SK-N-SH treated with all-trans-retinoic acid at 6 μM for 48 hours (cell line): ENCODE results near the gene PMFBP1.

Experiments used
- ATAC-seq: fragments of 200-7000 bp; cut with Tn5 transposase; 3 replicates; pipeline ENCODE4 v1.9.1; 2020; ENCODE audit warnings: mild to moderate bottlenecking, moderate library complexity
- ARNTL ChIP-seq: fragments of 450-650 bp; formaldehyde crosslinking; IDR thresholded peaks from 2 replicates; pipeline ENCODE4 v1.5.0; 2020; ENCODE audit warnings: low read depth, mild to moderate bottlenecking, moderate library complexity, borderline replicate concordance
- BACH2 ChIP-seq: fragments of 250-450 bp; sonication (Bioruptor Pico); IDR thresholded peaks from 2 replicates; pipeline ENCODE4 v1.9.0; 2021; ENCODE audit warnings: mild to moderate bottlenecking, borderline replicate concordance
- CSDC2 ChIP-seq: fragments of 250-450 bp; sonication (Bioruptor Pico); IDR thresholded peaks from 2 replicates; pipeline ENCODE4 v1.5.0; 2020; ENCODE audit warnings: mild to moderate bottlenecking, moderate library complexity
- CSRNP3 ChIP-seq: fragments of 250-450 bp; sonication (Bioruptor Pico); IDR thresholded peaks from 2 replicates; pipeline ENCODE4 v1.5.1; 2021; ENCODE audit warnings: mild to moderate bottlenecking, moderate library complexity
- ESRRG ChIP-seq: fragments of 250-450 bp; sonication (Bioruptor Pico); IDR thresholded peaks from 2 replicates; pipeline ENCODE4 v1.6.1; 2021; ENCODE audit warnings: mild to moderate bottlenecking
- GLIS3 ChIP-seq: fragments of 250-450 bp; sonication (Bioruptor Pico); IDR thresholded peaks from 2 replicates; pipeline ENCODE4 v1.5.0; 2020; ENCODE audit warnings: mild to moderate bottlenecking, moderate library complexity
- ISL1 ChIP-seq: fragments of 250-450 bp; sonication (Bioruptor Pico); IDR thresholded peaks from 2 replicates; pipeline ENCODE4 v2.1.2; 2022; ENCODE audit warnings: mild to moderate bottlenecking, moderate library complexity
- OSR1 ChIP-seq: fragments of 250-450 bp; sonication (Bioruptor Pico); IDR thresholded peaks from 2 replicates; pipeline ENCODE4 v1.8.0; 2022; ENCODE audit warnings: moderate library complexity, mild to moderate bottlenecking, inconsistent platforms
- PATZ1 ChIP-seq: fragments of 250-450 bp; sonication (Bioruptor Pico); IDR thresholded peaks from 2 replicates; pipeline ENCODE4 v1.8.0; 2020; ENCODE audit warnings: mild to moderate bottlenecking, moderate library complexity, borderline replicate concordance
- PPARA ChIP-seq: fragments of 250-450 bp; sonication (Bioruptor Pico); IDR thresholded peaks from 2 replicates; pipeline ENCODE4 v1.5.0; 2020; ENCODE audit warnings: mild to moderate bottlenecking, borderline replicate concordance
- RARB ChIP-seq: fragments of 250-450 bp; sonication (Bioruptor Pico); IDR thresholded peaks from 2 replicates; pipeline ENCODE4 v1.8.0; 2021; ENCODE audit warnings: mild to moderate bottlenecking, moderate library complexity
- SNAI2 ChIP-seq: fragments of 250-450 bp; sonication (Bioruptor Pico); IDR thresholded peaks from 2 replicates; pipeline ENCODE4 v1.5.0; 2020; ENCODE audit warnings: mild to moderate bottlenecking, moderate library complexity
- TCF4 ChIP-seq: fragments of 250-450 bp; sonication (Bioruptor Pico); IDR thresholded peaks from 2 replicates; pipeline ENCODE4 v1.8.0; 2021; ENCODE audit warnings: mild to moderate bottlenecking, moderate library complexity, borderline replicate concordance
- TSHZ2 ChIP-seq: fragments of 250-450 bp; sonication (Bioruptor Pico); IDR thresholded peaks from 2 replicates; pipeline ENCODE4 v1.5.0; 2020; ENCODE audit warnings: mild to moderate bottlenecking, moderate library complexity
- ZC3H10 ChIP-seq: fragments of 250-450 bp; sonication (Bioruptor Pico); IDR thresholded peaks from 2 replicates; pipeline ENCODE4 v1.5.1; 2021; ENCODE audit warnings: mild to moderate bottlenecking, moderate library complexity
- ZFP3 ChIP-seq: fragments of 250-450 bp; sonication (Bioruptor Pico); IDR thresholded peaks from 2 replicates; pipeline ENCODE4 v1.5.0; 2020; ENCODE audit warnings: mild to moderate bottlenecking, moderate library complexity
- ZFP30 ChIP-seq: fragments of 450-650 bp; formaldehyde crosslinking; IDR thresholded peaks from 2 replicates; pipeline ENCODE4 v1.5.0; 2022; ENCODE audit warnings: mild to moderate bottlenecking, moderate library complexity
- ZNF565 ChIP-seq: fragments of 450-650 bp; formaldehyde crosslinking; conservative IDR thresholded peaks from 2 replicates; pipeline ENCODE4 v1.5.0; 2020; ENCODE audit warnings: low read depth, mild to moderate bottlenecking, moderate library complexity
- ZNF70 ChIP-seq: fragments of 450-650 bp; formaldehyde crosslinking; IDR thresholded peaks from 2 replicates; pipeline ENCODE4 v1.5.0; 2020; ENCODE audit warnings: mild to moderate bottlenecking, moderate library complexity
- ZNF8 ChIP-seq: fragments of 450-650 bp; formaldehyde crosslinking; IDR thresholded peaks from 2 replicates; pipeline ENCODE4 v1.5.0; 2020; ENCODE audit warnings: mild to moderate bottlenecking, moderate library complexity
- TF ChIP-seq, protein P1 (sequence below): fragments of 250-450 bp; sonication (Bioruptor Pico); IDR thresholded peaks from 2 replicates; pipeline ENCODE4 v1.5.1; 2020; ENCODE audit warnings: low read depth, mild to moderate bottlenecking, moderate library complexity
- TF ChIP-seq, protein P2 (sequence below): fragments of 250-450 bp; sonication (Bioruptor Pico); IDR thresholded peaks from 2 replicates; pipeline ENCODE4 v1.8.0; 2021; ENCODE audit warnings: low read depth, mild to moderate bottlenecking, moderate library complexity, borderline replicate concordance

The PMFBP1 gene

DNA sequence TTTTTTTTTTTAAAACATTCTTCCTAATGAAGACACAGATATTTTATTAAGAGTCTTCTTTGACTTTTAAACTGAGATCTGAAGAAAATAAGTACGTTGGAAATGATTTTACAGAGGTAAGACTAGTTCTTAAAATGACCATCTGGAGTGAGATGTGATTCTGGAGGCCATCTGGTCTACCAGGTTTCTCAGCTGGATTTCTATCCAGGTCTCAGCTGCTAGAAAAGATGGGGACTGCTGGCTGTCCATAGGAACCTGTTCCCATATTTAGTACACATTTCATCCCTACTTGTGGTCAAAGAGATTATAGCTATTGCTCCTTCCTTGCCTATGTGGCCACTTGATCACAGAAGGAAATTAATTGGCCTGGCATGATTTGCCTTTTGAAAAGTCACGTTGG is 12.2 kb downstream of the PMFBP1 start:
- TF ChIP-seq TCF4 (CRISPR knock-in tag): no peak
- no peak for TF ChIP-seq PPARA (CRISPR knock-in tag)
- no peak for TF ChIP-seq CSDC2 (CRISPR knock-in tag)
- TF ChIP-seq BACH2 (CRISPR knock-in tag): no peak
- TF ChIP-seq SNAI2 (CRISPR knock-in tag): no peak
- no peak for TF ChIP-seq CSRNP3
- TF ChIP-seq ZNF8 (CRISPR knock-in tag): no peak
- TF ChIP-seq GLIS3 (CRISPR knock-in tag): no peak
- ATAC-seq: no peak

DNA sequence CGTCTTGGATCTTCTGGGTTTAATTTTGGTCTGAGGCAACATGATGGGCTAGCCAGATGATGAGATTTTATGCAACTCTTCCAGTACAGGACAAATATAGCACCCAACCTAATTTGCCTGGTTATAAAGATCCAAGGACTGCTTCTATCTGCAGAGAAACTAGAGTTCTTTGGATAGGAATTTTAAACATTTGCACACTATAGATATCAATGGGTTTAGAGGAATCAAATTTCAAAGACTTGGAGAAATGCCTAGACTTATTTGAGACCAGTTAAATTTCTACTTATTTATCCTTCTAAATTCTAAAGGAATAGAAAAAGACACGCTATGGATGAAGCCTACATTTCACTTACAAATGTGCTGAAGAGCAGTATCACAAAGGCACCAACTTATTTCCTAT is 12.6 kb downstream of the PMFBP1 start:
- ATAC-seq: no peak
- no peak for TF ChIP-seq ARNTL (CRISPR knock-in tag)
- TF ChIP-seq CSRNP3: no peak
- no peak for TF ChIP-seq ZNF565 (CRISPR knock-in tag)
- TF ChIP-seq SNAI2 (CRISPR knock-in tag): no peak
- TF ChIP-seq ZNF8 (CRISPR knock-in tag): no peak
- no peak for TF ChIP-seq ZNF70 (CRISPR knock-in tag)
- no peak for TF ChIP-seq CSDC2 (CRISPR knock-in tag)
- TF ChIP-seq OSR1 (CRISPR knock-in tag): no peak
- no peak for TF ChIP-seq GLIS3 (CRISPR knock-in tag)
- TF ChIP-seq TSHZ2 (CRISPR knock-in tag): no peak
- no peak for TF ChIP-seq PATZ1 (CRISPR knock-in tag)
- TF ChIP-seq ISL1: no peak
- TF ChIP-seq ZFP30 (CRISPR knock-in tag): no peak
- TF ChIP-seq, protein P1, sequence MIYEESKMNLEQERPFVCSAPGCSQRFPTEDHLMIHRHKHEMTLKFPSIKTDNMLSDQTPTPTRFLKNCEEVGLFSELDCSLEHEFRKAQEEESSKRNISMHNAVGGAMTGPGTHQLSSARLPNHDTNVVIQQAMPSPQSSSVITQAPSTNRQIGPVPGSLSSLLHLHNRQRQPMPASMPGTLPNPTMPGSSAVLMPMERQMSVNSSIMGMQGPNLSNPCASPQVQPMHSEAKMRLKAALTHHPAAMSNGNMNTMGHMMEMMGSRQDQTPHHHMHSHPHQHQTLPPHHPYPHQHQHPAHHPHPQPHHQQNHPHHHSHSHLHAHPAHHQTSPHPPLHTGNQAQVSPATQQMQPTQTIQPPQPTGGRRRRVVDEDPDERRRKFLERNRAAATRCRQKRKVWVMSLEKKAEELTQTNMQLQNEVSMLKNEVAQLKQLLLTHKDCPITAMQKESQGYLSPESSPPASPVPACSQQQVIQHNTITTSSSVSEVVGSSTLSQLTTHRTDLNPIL (CRISPR knock-in tag): no peak

DNA sequence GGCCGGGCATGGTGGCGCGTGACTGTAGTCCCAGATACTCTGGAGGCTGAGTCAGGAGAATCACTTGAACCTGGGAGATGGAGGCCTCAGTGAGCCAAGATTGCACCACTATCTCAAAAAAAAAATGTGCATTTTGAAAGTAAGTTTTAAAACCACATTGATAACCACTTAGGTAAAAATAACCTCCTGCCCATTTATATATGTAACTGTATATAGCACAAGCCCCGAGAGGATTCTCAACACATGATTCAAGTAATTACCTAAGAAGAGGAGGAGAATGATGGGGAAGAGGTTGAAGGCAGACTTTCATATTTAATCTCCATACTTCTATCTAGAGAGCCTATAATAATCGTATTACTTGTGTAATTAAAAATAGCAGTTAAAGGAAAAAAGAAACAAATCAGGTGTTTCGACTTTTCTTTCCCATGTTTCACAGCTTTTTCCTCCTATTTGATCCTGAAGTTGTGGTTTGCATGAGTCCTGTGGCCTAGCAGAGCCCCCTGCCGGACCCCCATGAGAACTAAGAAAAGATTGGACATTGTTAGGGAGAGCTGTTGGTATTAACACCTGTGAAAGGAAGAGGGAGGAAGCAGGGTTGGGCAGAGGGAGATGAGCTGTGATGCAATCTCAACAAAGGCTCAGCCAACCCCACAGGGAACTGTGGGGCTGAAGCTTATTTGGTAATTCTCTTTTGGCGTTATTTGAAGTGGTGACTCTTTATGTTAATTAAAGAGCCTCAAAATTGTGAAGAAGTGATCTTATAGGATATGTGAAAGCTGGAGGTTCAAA is 22.1 kb downstream of the PMFBP1 start:
- ATAC-seq: no peak
- TF ChIP-seq RARB (CRISPR knock-in tag) (no peak), ESRRG (CRISPR knock-in tag) (no peak), ZFP30 (CRISPR knock-in tag) (no peak), ZC3H10 (no peak), ZFP3 (CRISPR knock-in tag) (no peak), PATZ1 (CRISPR knock-in tag) (no peak), OSR1 (CRISPR knock-in tag) (no peak), ZNF70 (CRISPR knock-in tag) (no peak), ARNTL (CRISPR knock-in tag) (no peak), ISL1 (no peak), PPARA (CRISPR knock-in tag) (no peak), SNAI2 (CRISPR knock-in tag) (no peak), CSRNP3 (no peak), GLIS3 (CRISPR knock-in tag) (no peak)
- TF ChIP-seq, protein P2, sequence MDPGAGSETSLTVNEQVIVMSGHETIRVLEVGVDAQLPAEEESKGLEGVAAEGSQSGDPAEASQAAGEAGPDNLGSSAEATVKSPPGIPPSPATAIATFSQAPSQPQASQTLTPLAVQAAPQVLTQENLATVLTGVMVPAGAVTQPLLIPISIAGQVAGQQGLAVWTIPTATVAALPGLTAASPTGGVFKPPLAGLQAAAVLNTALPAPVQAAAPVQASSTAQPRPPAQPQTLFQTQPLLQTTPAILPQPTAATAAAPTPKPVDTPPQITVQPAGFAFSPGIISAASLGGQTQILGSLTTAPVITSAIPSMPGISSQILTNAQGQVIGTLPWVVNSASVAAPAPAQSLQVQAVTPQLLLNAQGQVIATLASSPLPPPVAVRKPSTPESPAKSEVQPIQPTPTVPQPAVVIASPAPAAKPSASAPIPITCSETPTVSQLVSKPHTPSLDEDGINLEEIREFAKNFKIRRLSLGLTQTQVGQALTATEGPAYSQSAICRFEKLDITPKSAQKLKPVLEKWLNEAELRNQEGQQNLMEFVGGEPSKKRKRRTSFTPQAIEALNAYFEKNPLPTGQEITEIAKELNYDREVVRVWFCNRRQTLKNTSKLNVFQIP (CRISPR knock-in tag): no peak
